H9 (cell line): ENCODE data around the gene RND2. TPM values are rescaled to one million over a fixed set of nuclear protein-coding genes. Genes with fewer than 3 reads are reported as not detected.
A peak's percentile ranks its signal among the peaks of the same experiment; 100 is the strongest.

Experiments used
- DNase-seq: peaks from one replicate; pipeline ENCODE4 v3.0.0-alpha.2; 2017
- H2AFZ ChIP-seq: one replicate; pipeline ENCODE4 v1.6.1; 2013; ENCODE audit warnings: mild to moderate bottlenecking, low read length, control low read depth, moderate library complexity
- H2AK5ac ChIP-seq: 2 replicates; pipeline ENCODE4 v1.6.1; 2013; ENCODE audit warnings: low read length, control low read depth, mixed read lengths; ENCODE audit not compliant: insufficient read length
- H2BK120ac ChIP-seq: one replicate; pipeline ENCODE4 v1.6.1; 2013; ENCODE audit warnings: low read depth, mild to moderate bottlenecking, low read length, control low read depth, inconsistent platforms; ENCODE audit not compliant: poor library complexity, severe bottlenecking
- H2BK12ac ChIP-seq: 2 replicates; pipeline ENCODE4 v1.6.1; 2013; ENCODE audit warnings: low read length, control low read depth, mixed read lengths, low read depth; ENCODE audit not compliant: insufficient read length
- H2BK15ac ChIP-seq: 2 replicates; pipeline ENCODE4 v1.6.1; 2013; ENCODE audit warnings: low read depth, low read length, control low read depth
- H2BK20ac ChIP-seq: one replicate; pipeline ENCODE4 v1.6.1; 2013; ENCODE audit warnings: low read depth, mild to moderate bottlenecking, low read length, control low read depth, inconsistent platforms; ENCODE audit not compliant: poor library complexity, severe bottlenecking
- H2BK5ac ChIP-seq: 2 replicates; pipeline ENCODE4 v1.6.1; 2013; ENCODE audit warnings: low read length, control low read depth, mixed read lengths; ENCODE audit not compliant: insufficient read length
- H3K14ac ChIP-seq: 2 replicates; pipeline ENCODE4 v1.6.1; 2013; ENCODE audit warnings: low read length, control low read depth; ENCODE audit not compliant: insufficient read depth
- H3K18ac ChIP-seq: 2 replicates; pipeline ENCODE4 v1.6.1; 2013; ENCODE audit warnings: low read depth, mild to moderate bottlenecking, mixed read lengths, low read length, control low read depth; ENCODE audit not compliant: insufficient read length
- H3K23ac ChIP-seq: 2 replicates; pipeline ENCODE4 v1.6.1; 2013; ENCODE audit warnings: low read length, control low read depth, mixed read lengths, low read depth; ENCODE audit not compliant: insufficient read length
- H3K23me2 ChIP-seq: 2 replicates; pipeline ENCODE4 v1.6.1; 2013; ENCODE audit warnings: low read depth, mild to moderate bottlenecking, mixed read lengths, low read length, control low read depth; ENCODE audit not compliant: insufficient read length, poor library complexity, severe bottlenecking
- H3K27ac ChIP-seq: 2 replicates; pipeline ENCODE4 v1.5.1; 2013; ENCODE audit warnings: low read length, control low read depth, mixed read lengths, low read depth; ENCODE audit not compliant: insufficient read length
- H3K27me3 ChIP-seq: 2 replicates; pipeline ENCODE4 v1.6.1; 2013; ENCODE audit warnings: low read length, control low read depth, inconsistent platforms; ENCODE audit not compliant: insufficient read depth
- H3K4ac ChIP-seq: 2 replicates; pipeline ENCODE4 v1.6.1; 2013; ENCODE audit warnings: low read depth, mild to moderate bottlenecking, control low read depth, inconsistent platforms, low read length, moderate library complexity
- H3K4me1 ChIP-seq: 2 replicates; pipeline ENCODE4 v1.6.1; 2013; ENCODE audit warnings: low read length, control low read depth, inconsistent platforms; ENCODE audit not compliant: insufficient read depth
- H3K4me2 ChIP-seq: 2 replicates; pipeline ENCODE4 v1.6.1; 2013; ENCODE audit warnings: low read length, control low read depth, mixed read lengths; ENCODE audit not compliant: insufficient read length, insufficient read depth
- H3K56ac ChIP-seq: 2 replicates; pipeline ENCODE4 v1.6.1; 2013; ENCODE audit warnings: low read depth, mild to moderate bottlenecking, mixed read lengths, low read length, control low read depth; ENCODE audit not compliant: insufficient read length
- H3K79me1 ChIP-seq: 2 replicates; pipeline ENCODE4 v1.6.1; 2013; ENCODE audit warnings: low read depth, mild to moderate bottlenecking, moderate library complexity, low read length, control low read depth, inconsistent platforms; ENCODE audit not compliant: insufficient read depth, poor library complexity, severe bottlenecking
- H3K79me2 ChIP-seq: 2 replicates; pipeline ENCODE4 v1.6.1; 2013; ENCODE audit warnings: low read length, control low read depth, inconsistent platforms; ENCODE audit not compliant: insufficient read depth
- H3K9ac ChIP-seq: 2 replicates; pipeline ENCODE4 v1.6.1; 2013; ENCODE audit warnings: low read length, control low read depth, mixed read lengths; ENCODE audit not compliant: insufficient read length; ENCODE audit errors: extremely low read depth
- H3K9me3 ChIP-seq: one replicate; pipeline ENCODE4 v1.6.1; 2013; ENCODE audit warnings: low read depth, low read length, inconsistent platforms; ENCODE audit not compliant: control insufficient read depth
- H3T11ph ChIP-seq: one replicate; pipeline ENCODE4 v1.6.1; 2013; ENCODE audit warnings: mild to moderate bottlenecking, low read length, control low read depth, inconsistent platforms
- H4K20me1 ChIP-seq: one replicate; pipeline ENCODE4 v1.6.1; 2013; ENCODE audit not compliant: control insufficient read depth, insufficient read length, insufficient read depth
- H4K5ac ChIP-seq: 2 replicates; pipeline ENCODE4 v1.6.1; 2013; ENCODE audit warnings: low read depth, mild to moderate bottlenecking, mixed read lengths, low read length, control low read depth; ENCODE audit not compliant: insufficient read length
- H4K8ac ChIP-seq: replicated peaks from 2 replicates; pipeline ENCODE4 v1.6.1; 2013; ENCODE audit warnings: low read length, control low read depth, mixed read lengths, low read depth; ENCODE audit not compliant: insufficient read length
- H4K91ac ChIP-seq: 2 replicates; pipeline ENCODE4 v1.6.1; 2013; ENCODE audit warnings: low read depth, mild to moderate bottlenecking, moderate library complexity, mixed read lengths, low read length, control low read depth; ENCODE audit not compliant: insufficient read length
- H3K27ac Mint-ChIP-seq, 3 experiments: 2 replicates in 2 of 3; 3 replicates in 1 of 3; pipeline ENCODE4 v1.8.0; 2020 to 2021; ENCODE audit warnings: mixed read lengths in 3 of 3, mild to moderate bottlenecking in 1 of 3, moderate library complexity in 1 of 3
- H3K27me3 Mint-ChIP-seq: 2 replicates; pipeline ENCODE4 v1.8.0; 2021; ENCODE audit warnings: low read depth, mild to moderate bottlenecking, moderate library complexity, mixed read lengths
- H3K36me3 Mint-ChIP-seq, 3 experiments: 2 replicates in 2 of 3; 3 replicates in 1 of 3; pipeline ENCODE4 v1.8.0; 2020 to 2021; ENCODE audit warnings: low read depth in 3 of 3, mixed read lengths in 3 of 3; ENCODE audit not compliant: insufficient read depth in 1 of 3
- H3K4me1 Mint-ChIP-seq, 2 experiments: 2 replicates each; pipeline ENCODE4 v1.8.0; 2020; ENCODE audit warnings: mixed read lengths in 2 of 2
- H3K4me3 Mint-ChIP-seq, 2 experiments: 2 replicates in 1 of 2; 3 replicates in 1 of 2; pipeline ENCODE4 v1.8.0; 2020 to 2021; ENCODE audit warnings: mild to moderate bottlenecking in 2 of 2, mixed read lengths in 2 of 2, moderate library complexity in 1 of 2
- H3K9me3 Mint-ChIP-seq, 2 experiments: 2 replicates in 1 of 2; 3 replicates in 1 of 2; pipeline ENCODE4 v1.8.0; 2020; ENCODE audit warnings: mild to moderate bottlenecking in 2 of 2, mixed read lengths in 2 of 2, moderate library complexity in 1 of 2
- WGBS: extraction: QIAGEN DNeasy Blood & Tissue Kit; methylation state at CpG from one replicate; pipeline ENCODE4 v1.1.7; 2013; ENCODE audit warnings: missing lambda C conversion rate, low lambda C conversion rate, mixed read lengths; ENCODE audit not compliant: insufficient read length; ENCODE audit errors: extremely low coverage; 5-methylcytosine and 5-hydroxymethylcytosine counted together
- total RNA-seq: library from RNA; stranded (reverse); gene quantifications from 2 replicates; pipeline ENCODE4 v1.2.1, GENCODE V29; 2021
- TF ChIP-seq, protein P1 (sequence below): fragments of 200-600 bp; sonication (generic); conservative IDR thresholded peaks from 3 replicates; pipeline ENCODE4 v1.8.0; 2021; ENCODE audit warnings: antibody characterized with exemption, mild to moderate bottlenecking

Gene RND2
- total RNA-seq, 1 experiment from 2014 or later: 47.8 TPM

DNA sequence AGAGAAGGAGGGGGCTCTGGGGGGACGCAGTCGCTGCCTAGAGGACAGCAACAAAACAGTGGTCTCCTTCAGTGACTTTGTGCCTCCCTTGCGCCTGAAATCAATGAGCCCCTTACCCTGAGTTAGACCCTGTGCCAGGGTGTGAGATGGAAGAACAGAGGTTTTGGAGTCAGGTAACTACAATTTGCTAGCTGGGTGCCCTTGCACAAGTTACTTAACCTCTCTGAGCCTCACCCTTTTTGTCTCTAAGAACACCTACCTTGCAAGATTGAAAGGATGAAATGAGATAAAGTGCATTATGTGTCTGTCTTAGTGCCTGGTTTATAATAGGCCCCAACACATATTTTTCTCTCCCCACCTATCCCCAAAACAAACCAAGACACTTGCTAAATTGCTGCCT is 9.9 kb downstream of the RND2 start:
- Mint-ChIP-seq H3K9me3 (no peaks in the 10 kb centered on the region; a peak in 1 of 5 replicates), H3K27me3 (no peaks in the 10 kb centered on the region), H3K4me3 (peak overlapping the region in 1 of 2 experiments; percentile 35; a peak in 3 of 5 replicates), H3K27ac (peak overlapping the region; percentile 41 to 97 (median 93); a peak in 4 of 7 replicates), H3K4me1 (peaks cover 60 to 79% of the 10 kb centered on the region in 2 experiments), H3K36me3 (peaks cover 0 to 8% (median 7%) of the 10 kb centered on the region in 3 experiments; a peak in 3 of 7 replicates)
- no CpG with 5 or more reads among the region's 3 CpGs for WGBS
- Histone ChIP-seq H4K91ac (no peak overlapping the region), H3K56ac (no peak overlapping the region), H3K4me1 (peaks cover 11% of the 10 kb centered on the region), H4K20me1 (no peaks in the 10 kb centered on the region), H3K27ac (no peak overlapping the region), H3T11ph (no peak overlapping the region), H4K8ac (no peak overlapping the region), H3K9me3 (no peaks in the 10 kb centered on the region), H3K23ac (no peak overlapping the region), H3K4me2 (peak overlapping the region; percentile 18), H4K5ac (no peak overlapping the region), H2AFZ (no peak overlapping the region), H2BK15ac (no peak overlapping the region), H2BK12ac (no peak overlapping the region), H3K18ac (no peak overlapping the region), H3K9ac (no peak overlapping the region), H3K79me1 (no peaks in the 10 kb centered on the region), H3K23me2 (no peaks in the 10 kb centered on the region), H3K14ac (peak overlapping the region; percentile 3; the same call in 1 of the 2 replicates), H2BK120ac (no peak overlapping the region), H3K4ac (no peak overlapping the region), H3K79me2 (no peaks in the 10 kb centered on the region), H2AK5ac (no peak overlapping the region), H2BK5ac (no peak overlapping the region), H3K27me3 (no peaks in the 10 kb centered on the region), H2BK20ac (no peak overlapping the region)
- TF ChIP-seq, protein P1, sequence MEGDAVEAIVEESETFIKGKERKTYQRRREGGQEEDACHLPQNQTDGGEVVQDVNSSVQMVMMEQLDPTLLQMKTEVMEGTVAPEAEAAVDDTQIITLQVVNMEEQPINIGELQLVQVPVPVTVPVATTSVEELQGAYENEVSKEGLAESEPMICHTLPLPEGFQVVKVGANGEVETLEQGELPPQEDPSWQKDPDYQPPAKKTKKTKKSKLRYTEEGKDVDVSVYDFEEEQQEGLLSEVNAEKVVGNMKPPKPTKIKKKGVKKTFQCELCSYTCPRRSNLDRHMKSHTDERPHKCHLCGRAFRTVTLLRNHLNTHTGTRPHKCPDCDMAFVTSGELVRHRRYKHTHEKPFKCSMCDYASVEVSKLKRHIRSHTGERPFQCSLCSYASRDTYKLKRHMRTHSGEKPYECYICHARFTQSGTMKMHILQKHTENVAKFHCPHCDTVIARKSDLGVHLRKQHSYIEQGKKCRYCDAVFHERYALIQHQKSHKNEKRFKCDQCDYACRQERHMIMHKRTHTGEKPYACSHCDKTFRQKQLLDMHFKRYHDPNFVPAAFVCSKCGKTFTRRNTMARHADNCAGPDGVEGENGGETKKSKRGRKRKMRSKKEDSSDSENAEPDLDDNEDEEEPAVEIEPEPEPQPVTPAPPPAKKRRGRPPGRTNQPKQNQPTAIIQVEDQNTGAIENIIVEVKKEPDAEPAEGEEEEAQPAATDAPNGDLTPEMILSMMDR: no peak
- no peak for DNase-seq
